SK-N-SH treated with all-trans-retinoic acid at 6 μM for 48 hours (cell line): ENCODE measurements around the gene MCM7.

Source experiments
- ATAC-seq: fragments of 200-7000 bp; cut with Tn5 transposase; 3 replicates; pipeline ENCODE4 v1.9.1; 2020; ENCODE audit warnings: mild to moderate bottlenecking, moderate library complexity
- ARNTL ChIP-seq: fragments of 450-650 bp; formaldehyde crosslinking; IDR thresholded peaks from 2 replicates; pipeline ENCODE4 v1.5.0; 2020; ENCODE audit warnings: low read depth, mild to moderate bottlenecking, moderate library complexity, borderline replicate concordance
- BACH2 ChIP-seq: fragments of 250-450 bp; sonication (Bioruptor Pico); IDR thresholded peaks from 2 replicates; pipeline ENCODE4 v1.9.0; 2021; ENCODE audit warnings: mild to moderate bottlenecking, borderline replicate concordance
- CREB5 ChIP-seq: fragments of 250-450 bp; sonication (Bioruptor Pico); IDR thresholded peaks from 2 replicates; pipeline ENCODE4 v1.5.1; 2020; ENCODE audit warnings: low read depth, mild to moderate bottlenecking, moderate library complexity
- CSDC2 ChIP-seq: fragments of 250-450 bp; sonication (Bioruptor Pico); IDR thresholded peaks from 2 replicates; pipeline ENCODE4 v1.5.0; 2020; ENCODE audit warnings: mild to moderate bottlenecking, moderate library complexity
- CSRNP3 ChIP-seq: fragments of 250-450 bp; sonication (Bioruptor Pico); IDR thresholded peaks from 2 replicates; pipeline ENCODE4 v1.5.1; 2021; ENCODE audit warnings: mild to moderate bottlenecking, moderate library complexity
- ESRRG ChIP-seq: fragments of 250-450 bp; sonication (Bioruptor Pico); IDR thresholded peaks from 2 replicates; pipeline ENCODE4 v1.6.1; 2021; ENCODE audit warnings: mild to moderate bottlenecking
- GLIS3 ChIP-seq: fragments of 250-450 bp; sonication (Bioruptor Pico); IDR thresholded peaks from 2 replicates; pipeline ENCODE4 v1.5.0; 2020; ENCODE audit warnings: mild to moderate bottlenecking, moderate library complexity
- ISL1 ChIP-seq: fragments of 250-450 bp; sonication (Bioruptor Pico); IDR thresholded peaks from 2 replicates; pipeline ENCODE4 v2.1.2; 2022; ENCODE audit warnings: mild to moderate bottlenecking, moderate library complexity
- OSR1 ChIP-seq: fragments of 250-450 bp; sonication (Bioruptor Pico); IDR thresholded peaks from 2 replicates; pipeline ENCODE4 v1.8.0; 2022; ENCODE audit warnings: moderate library complexity, mild to moderate bottlenecking, inconsistent platforms
- PATZ1 ChIP-seq: fragments of 250-450 bp; sonication (Bioruptor Pico); IDR thresholded peaks from 2 replicates; pipeline ENCODE4 v1.8.0; 2020; ENCODE audit warnings: mild to moderate bottlenecking, moderate library complexity, borderline replicate concordance
- POU6F1 ChIP-seq: fragments of 250-450 bp; sonication (Bioruptor Pico); IDR thresholded peaks from 2 replicates; pipeline ENCODE4 v1.8.0; 2021; ENCODE audit warnings: low read depth, mild to moderate bottlenecking, moderate library complexity, borderline replicate concordance
- PPARA ChIP-seq: fragments of 250-450 bp; sonication (Bioruptor Pico); IDR thresholded peaks from 2 replicates; pipeline ENCODE4 v1.5.0; 2020; ENCODE audit warnings: mild to moderate bottlenecking, borderline replicate concordance
- RARB ChIP-seq: fragments of 250-450 bp; sonication (Bioruptor Pico); IDR thresholded peaks from 2 replicates; pipeline ENCODE4 v1.8.0; 2021; ENCODE audit warnings: mild to moderate bottlenecking, moderate library complexity
- SNAI2 ChIP-seq: fragments of 250-450 bp; sonication (Bioruptor Pico); IDR thresholded peaks from 2 replicates; pipeline ENCODE4 v1.5.0; 2020; ENCODE audit warnings: mild to moderate bottlenecking, moderate library complexity
- TCF4 ChIP-seq: fragments of 250-450 bp; sonication (Bioruptor Pico); IDR thresholded peaks from 2 replicates; pipeline ENCODE4 v1.8.0; 2021; ENCODE audit warnings: mild to moderate bottlenecking, moderate library complexity, borderline replicate concordance
- TOX ChIP-seq: fragments of 250-450 bp; sonication (Bioruptor Pico); IDR thresholded peaks from 2 replicates; pipeline ENCODE4 v1.8.0; 2021; ENCODE audit warnings: mild to moderate bottlenecking, moderate library complexity, borderline replicate concordance
- TSHZ2 ChIP-seq: fragments of 250-450 bp; sonication (Bioruptor Pico); IDR thresholded peaks from 2 replicates; pipeline ENCODE4 v1.5.0; 2020; ENCODE audit warnings: mild to moderate bottlenecking, moderate library complexity
- ZC3H10 ChIP-seq: fragments of 250-450 bp; sonication (Bioruptor Pico); IDR thresholded peaks from 2 replicates; pipeline ENCODE4 v1.5.1; 2021; ENCODE audit warnings: mild to moderate bottlenecking, moderate library complexity
- ZFP3 ChIP-seq: fragments of 250-450 bp; sonication (Bioruptor Pico); IDR thresholded peaks from 2 replicates; pipeline ENCODE4 v1.5.0; 2020; ENCODE audit warnings: mild to moderate bottlenecking, moderate library complexity
- ZFP30 ChIP-seq: fragments of 450-650 bp; formaldehyde crosslinking; IDR thresholded peaks from 2 replicates; pipeline ENCODE4 v1.5.0; 2022; ENCODE audit warnings: mild to moderate bottlenecking, moderate library complexity
- ZNF565 ChIP-seq: fragments of 450-650 bp; formaldehyde crosslinking; conservative IDR thresholded peaks from 2 replicates; pipeline ENCODE4 v1.5.0; 2020; ENCODE audit warnings: low read depth, mild to moderate bottlenecking, moderate library complexity
- ZNF70 ChIP-seq: fragments of 450-650 bp; formaldehyde crosslinking; IDR thresholded peaks from 2 replicates; pipeline ENCODE4 v1.5.0; 2020; ENCODE audit warnings: mild to moderate bottlenecking, moderate library complexity
- ZNF8 ChIP-seq: fragments of 450-650 bp; formaldehyde crosslinking; IDR thresholded peaks from 2 replicates; pipeline ENCODE4 v1.5.0; 2020; ENCODE audit warnings: mild to moderate bottlenecking, moderate library complexity

Gene MCM7

GRCh38 chr7:100087055-100087750 is 14.0 kb downstream of the MCM7 start:
- ATAC-seq: peak; percentile 75
- peak; percentile 73 for TF ChIP-seq PATZ1 (CRISPR knock-in tag)
- no peak for TF ChIP-seq OSR1 (CRISPR knock-in tag)
- peak; percentile 86; the same call in 1 of the 2 replicates for TF ChIP-seq TOX
- TF ChIP-seq ZNF565 (CRISPR knock-in tag): no peak
- peak; percentile 90 for TF ChIP-seq CSRNP3 (CRISPR knock-in tag)
- TF ChIP-seq ZNF8: no peak
- no peak for TF ChIP-seq PPARA (CRISPR knock-in tag)
- no peak for TF ChIP-seq ZC3H10 (CRISPR knock-in tag)
- TF ChIP-seq ISL1 (CRISPR knock-in tag): peak; percentile 98
- peak; percentile 33; the same call in 1 of the 2 replicates for TF ChIP-seq GLIS3 (CRISPR knock-in tag)
- peak; percentile 53; the same call in 1 of the 2 replicates for TF ChIP-seq RARB (CRISPR knock-in tag)
- 0 out of 2 replicates have a peak, but pooled peaks have one; percentile 85 for TF ChIP-seq POU6F1 (CRISPR knock-in tag)
- TF ChIP-seq TCF4 (CRISPR knock-in tag): peak; percentile 91
- no peak for TF ChIP-seq ESRRG (CRISPR knock-in tag)
- TF ChIP-seq ZNF70 (CRISPR knock-in tag): no peak
- no peak for TF ChIP-seq ZFP30
- no peak for TF ChIP-seq ARNTL
- TF ChIP-seq CREB5 (CRISPR knock-in tag): peak; percentile 62; the same call in 1 of the 2 replicates
- peak; percentile 88 for TF ChIP-seq ZFP3 (CRISPR knock-in tag)
- peak; percentile 73; the same call in 1 of the 2 replicates for TF ChIP-seq TSHZ2 (CRISPR knock-in tag)
- peak; percentile 44; the same call in 1 of the 2 replicates for TF ChIP-seq CSDC2 (CRISPR knock-in tag)
- TF ChIP-seq SNAI2 (CRISPR knock-in tag): 0 out of 2 replicates have a peak, but pooled peaks have one; percentile 58
- TF ChIP-seq BACH2 (CRISPR knock-in tag): no peak

GRCh38 chr7:100085515-100085914 is 15.7 kb downstream of the MCM7 start:
- no peak for TF ChIP-seq ISL1 (CRISPR knock-in tag)
- TF ChIP-seq, all 23 proteins: peak for 0
- no peak for ATAC-seq
